Omental fat pad (tissue), 4 donors: ENCODE results near the gene DIP2C. TPM values are rescaled to one million over a fixed set of nuclear protein-coding genes. Genes with fewer than 3 reads are reported as not detected.

Experiments
- ATAC-seq: fragments of 150-250 bp; one replicate; pipeline ENCODE4 v1.9.1; 2016; ENCODE audit warnings: mild to moderate bottlenecking, moderate library complexity; ENCODE audit not compliant: low FRiP score
- DNase-seq: peaks from one replicate; pipeline ENCODE4 v3.0.0-alpha.2; 2019; ENCODE audit warnings: low spot score
- total RNA-seq, 4 donors: library from RNA; depleted of rRNA; stranded (reverse); fragments of >200 nt; gene quantifications; one replicate each; pipeline ENCODE4 v1.1.0, GENCODE V29; 2016
- TF ChIP-seq, protein P1 (sequence below), 3 donors: fragments of 450-650 bp; IDR thresholded peaks; one replicate each; pipeline ENCODE4 v1.5.1; 2016 to 2017; ENCODE audit warnings: antibody characterized with exemption in 3 of 3, mild to moderate bottlenecking in 3 of 3, moderate library complexity in 2 of 3

Gene DIP2C
- total RNA-seq, 4 donors from 2014 or later: 19.7 to 56.5 (median 31.1) TPM

DNA sequence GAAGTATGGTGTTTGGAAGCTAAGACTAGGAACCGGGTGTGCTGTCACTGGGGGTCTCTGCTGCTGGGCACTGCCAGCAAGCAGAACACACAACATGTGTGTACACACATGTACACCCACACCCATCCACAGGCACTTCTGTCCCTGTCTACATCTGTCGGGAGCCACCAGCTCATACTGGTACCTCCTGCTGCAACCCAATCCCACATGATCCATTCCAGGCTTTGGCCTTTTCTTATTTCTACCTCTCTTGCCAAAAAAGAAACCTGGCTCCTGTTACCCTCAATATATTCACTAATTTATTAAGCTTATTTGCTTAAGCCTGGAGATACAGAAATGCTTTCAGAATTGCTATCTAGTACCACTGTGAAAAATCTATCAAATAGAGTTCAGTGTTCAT lies 246.0 kb downstream of the DIP2C start:
- TF ChIP-seq, protein P1, sequence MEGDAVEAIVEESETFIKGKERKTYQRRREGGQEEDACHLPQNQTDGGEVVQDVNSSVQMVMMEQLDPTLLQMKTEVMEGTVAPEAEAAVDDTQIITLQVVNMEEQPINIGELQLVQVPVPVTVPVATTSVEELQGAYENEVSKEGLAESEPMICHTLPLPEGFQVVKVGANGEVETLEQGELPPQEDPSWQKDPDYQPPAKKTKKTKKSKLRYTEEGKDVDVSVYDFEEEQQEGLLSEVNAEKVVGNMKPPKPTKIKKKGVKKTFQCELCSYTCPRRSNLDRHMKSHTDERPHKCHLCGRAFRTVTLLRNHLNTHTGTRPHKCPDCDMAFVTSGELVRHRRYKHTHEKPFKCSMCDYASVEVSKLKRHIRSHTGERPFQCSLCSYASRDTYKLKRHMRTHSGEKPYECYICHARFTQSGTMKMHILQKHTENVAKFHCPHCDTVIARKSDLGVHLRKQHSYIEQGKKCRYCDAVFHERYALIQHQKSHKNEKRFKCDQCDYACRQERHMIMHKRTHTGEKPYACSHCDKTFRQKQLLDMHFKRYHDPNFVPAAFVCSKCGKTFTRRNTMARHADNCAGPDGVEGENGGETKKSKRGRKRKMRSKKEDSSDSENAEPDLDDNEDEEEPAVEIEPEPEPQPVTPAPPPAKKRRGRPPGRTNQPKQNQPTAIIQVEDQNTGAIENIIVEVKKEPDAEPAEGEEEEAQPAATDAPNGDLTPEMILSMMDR (IDR thresholded peaks at IDR 0.05): no peak
- no peak for DNase-seq
- ATAC-seq: no peak

DNA sequence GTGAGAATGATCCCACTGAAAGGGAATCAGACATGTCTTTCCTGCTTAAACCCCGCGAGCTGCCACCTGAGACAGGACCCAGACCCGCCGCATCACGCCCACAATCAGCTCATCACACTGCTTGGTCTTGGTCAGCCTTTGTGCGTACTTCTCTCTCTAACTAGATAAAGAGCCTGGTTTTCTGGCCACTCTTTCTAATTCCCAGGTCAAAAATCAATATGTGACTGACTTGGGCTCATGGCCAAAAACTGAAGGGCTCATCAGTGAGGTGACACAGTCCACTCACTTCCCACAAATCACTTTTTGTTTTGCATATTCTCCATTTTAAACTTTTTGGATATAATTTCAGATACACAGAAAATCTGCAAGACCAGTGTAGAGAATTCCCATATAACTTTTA lies 247.3 kb downstream of the DIP2C start:
- TF ChIP-seq, protein P1 (IDR thresholded peaks at IDR 0.05): no peak
- no peak for DNase-seq
- no peak for ATAC-seq

GRCh38 chr10:441659-442058 lies 247.8 kb downstream of the DIP2C start:
- ATAC-seq: no peak
- DNase-seq: no peak
- TF ChIP-seq, protein P1 (IDR thresholded peaks at IDR 0.05): no peak

DNA sequence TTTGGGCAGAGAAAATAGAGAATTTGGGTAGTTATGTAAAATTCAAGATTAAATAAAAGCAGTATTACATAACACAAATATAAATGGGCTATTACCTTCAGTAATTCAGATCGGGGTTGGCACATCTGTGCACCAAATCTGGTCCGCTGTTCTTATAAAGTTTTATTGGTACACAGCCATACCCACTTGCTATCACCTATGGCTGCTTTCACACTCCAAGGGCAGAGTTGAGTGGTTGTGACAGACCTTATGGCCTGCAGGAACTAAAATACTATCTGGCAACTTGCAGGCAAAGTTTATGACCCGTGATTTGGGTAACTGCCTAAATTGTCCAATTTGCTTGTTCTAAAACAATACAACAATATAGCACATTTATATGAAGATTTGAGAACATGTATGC lies 249.3 kb downstream of the DIP2C start:
- ATAC-seq (no peak), DNase-seq (no peak)
- TF ChIP-seq, protein P1 (IDR thresholded peaks at IDR 0.05): no peak

- DNase-seq (no peak), ATAC-seq (no peak)
- TF ChIP-seq, protein P1 (IDR thresholded peaks at IDR 0.05): no peak
Observed at GRCh38 chr10:437698-438490, 251.6 kb downstream of the DIP2C start.

- no peak for ATAC-seq
- TF ChIP-seq, protein P1 (IDR thresholded peaks at IDR 0.05): no peak
- DNase-seq: no peak
Observed at GRCh38 chr10:436911-437665, 252.4 kb downstream of the DIP2C start.
